HG03457 (cell line): ENCODE data around the gene ANKRD9.

Source experiments
- ATAC-seq: cut with Tn5 transposase; IDR thresholded peaks from one replicate; pipeline ENCODE4 v1.9.1; 2021; ENCODE audit warnings: moderate number of reproducible peaks; ENCODE audit not compliant: unreplicated experiment

Gene ANKRD9

GRCh38 chr14:102479107-102479506 lies 30.5 kb downstream of the ANKRD9 start:
- no peak for ATAC-seq

- ATAC-seq, result no peak
These were observed 34.6 kb downstream of the ANKRD9 start for GRCh38 chr14:102474934-102475333.

- ATAC-seq, result no peak
These were observed 36.0 kb downstream of the ANKRD9 start for GRCh38 chr14:102473559-102473958.

- no peak for ATAC-seq
These were observed 36.8 kb downstream of the ANKRD9 start for GRCh38 chr14:102472791-102473150.

GRCh38 chr14:102471921-102472790 lies 37.4 kb downstream of the ANKRD9 start:
- no peak for ATAC-seq

- ATAC-seq, result no peak
These were observed 40.3 kb downstream of the ANKRD9 start for GRCh38 chr14:102469261-102469660.

- no peak for ATAC-seq
These were observed 44.7 kb downstream of the ANKRD9 start for GRCh38 chr14:102464846-102465341.

GRCh38 chr14:102464006-102464405 lies 45.6 kb downstream of the ANKRD9 start:
- ATAC-seq, result no peak

- ATAC-seq, result no peak
These were observed 47.2 kb downstream of the ANKRD9 start for GRCh38 chr14:102462391-102462790.

GRCh38 chr14:102461490-102462338 lies 47.9 kb downstream of the ANKRD9 start:
- ATAC-seq, result no peak

- no peak for ATAC-seq
These were observed 52.1 kb downstream of the ANKRD9 start for GRCh38 chr14:102457509-102457908.

GRCh38 chr14:102454711-102455110 lies 54.9 kb downstream of the ANKRD9 start:
- ATAC-seq, result no peak

GRCh38 chr14:102452302-102452701 lies 57.3 kb downstream of the ANKRD9 start:
- no peak for ATAC-seq
